B cell (primary cell): Measurements from ENCODE around the gene TOP2B. TPM values are rescaled to one million over a fixed set of nuclear protein-coding genes. Genes with fewer than 3 reads are reported as not detected.

Source experiments
- ATAC-seq: fragments of 200-7000 bp; cut with Tn5 transposase; one replicate; pipeline ENCODE4 v1.10.0; 2021; ENCODE audit warnings: low read depth, mild to moderate bottlenecking, moderate number of reproducible peaks, moderate library complexity
- CTCF ChIA-PET: fragments of 350-600 bp; sonication (Branson Sonifier 250); formaldehyde crosslinking; loops from one replicate; lab custom pipeline; 2021; ENCODE audit warnings: antibody characterized with exemption, inconsistent platforms; lab: Charles Lee
- POLR2A ChIA-PET: fragments of 350-600 bp; sonication (Branson Sonifier 250); formaldehyde crosslinking; loops from one replicate; lab custom pipeline; 2021; ENCODE audit warnings: antibody characterized with exemption; lab: Charles Lee
- DNase-seq: peaks from one replicate; pipeline ENCODE4 v3.0.0; 2013
- H2AFZ ChIP-seq: 2 replicates; pipeline ENCODE4 v1.6.1; 2012; ENCODE audit warnings: mild to moderate bottlenecking, low read depth, low read length; ENCODE audit not compliant: insufficient read depth, poor library complexity, severe bottlenecking
- H3K27ac ChIP-seq, 2 donors: 1 replicate in 1 of 2; 2 replicates in 1 of 2; pipeline ENCODE4 v1.5.1; 2012 to 2013; ENCODE audit warnings: low read length in 2 of 2, mild to moderate bottlenecking in 2 of 2, moderate library complexity in 1 of 2
- H3K27me3 ChIP-seq, 4 experiments: fragments of 200-600 bp in 1 of 4; sonication (generic) in 1 of 4; replicated peaks in 1 of 4; 1 replicate in 2 of 4; 2 replicates in 2 of 4; pipeline versions ENCODE4 v1.6.1 to v1.7.0; 2013 to 2016; ENCODE audit warnings: low read length in 3 of 4, mild to moderate bottlenecking in 2 of 4, mixed read lengths in 1 of 4, moderate library complexity in 1 of 4; ENCODE audit not compliant: insufficient read depth in 4 of 4, control insufficient read depth in 3 of 4; ENCODE audit errors: control extremely low read depth in 1 of 4
- H3K36me3 ChIP-seq, 2 experiments: replicated peaks in 1 of 2; 1 replicate in 1 of 2; 2 replicates in 1 of 2; pipeline versions ENCODE4 v1.6.1 to v1.7.1; 2013; ENCODE audit warnings: low read length in 1 of 2; ENCODE audit not compliant: insufficient read depth in 2 of 2, control insufficient read depth in 1 of 2; ENCODE audit errors: control extremely low read depth in 1 of 2, extremely low read depth in 1 of 2
- H3K4me1 ChIP-seq, 2 donors: fragments of 200-600 bp in 1 of 2; sonication (generic) in 1 of 2; 1 replicate in 1 of 2; 2 replicates in 1 of 2; pipeline versions ENCODE4 v1.5.1 to v1.6.1; 2013 to 2017; ENCODE audit warnings: low read length in 2 of 2; ENCODE audit not compliant: control insufficient read depth in 2 of 2, insufficient read depth in 2 of 2
- H3K4me2 ChIP-seq: replicated peaks from 2 replicates; pipeline ENCODE3; 2012; ENCODE audit warnings: mild to moderate bottlenecking, low read depth, low read length; ENCODE audit not compliant: poor library complexity, severe bottlenecking
- H3K4me3 ChIP-seq, 5 experiments: fragments of 200-600 bp in 1 of 5; sonication (generic) in 1 of 5; 1 replicate in 3 of 5; 2 replicates in 2 of 5; pipeline versions ENCODE4 v1.5.1 to v1.7.0; 2011 to 2016; ENCODE audit warnings: low read length in 4 of 5, mild to moderate bottlenecking in 4 of 5, low read depth in 2 of 5, control low read depth in 1 of 5, moderate library complexity in 1 of 5; ENCODE audit not compliant: insufficient read depth in 1 of 5; ENCODE audit errors: control extremely low read depth in 1 of 5, extremely low read depth in 1 of 5
- H3K79me2 ChIP-seq: fragments of 200-600 bp; sonication (generic); one replicate; pipeline ENCODE4 v1.6.0; 2016; ENCODE audit warnings: low read length; ENCODE audit not compliant: control insufficient read depth, insufficient read depth
- H3K9ac ChIP-seq: fragments of 200-600 bp; sonication (generic); 2 replicates; pipeline ENCODE4 v1.6.1; 2017; ENCODE audit warnings: mild to moderate bottlenecking, low read length, moderate library complexity
- H3K9me3 ChIP-seq, 3 donors: one replicate each; pipeline versions ENCODE4 v1.6.1 to v1.7.1; 2013; ENCODE audit warnings: low read length in 2 of 3; ENCODE audit not compliant: control insufficient read depth in 2 of 3, insufficient read depth in 1 of 3; ENCODE audit errors: control extremely low read depth in 1 of 3
- H4K20me1 ChIP-seq: 2 replicates; pipeline ENCODE4 v1.6.0; 2012; ENCODE audit warnings: mild to moderate bottlenecking, low read length; ENCODE audit not compliant: insufficient read depth, control insufficient read depth, poor library complexity, severe bottlenecking
- H3K27ac Mint-ChIP-seq: one replicate; pipeline ENCODE4 v1.8.0; 2021; ENCODE audit warnings: mixed read lengths
- H3K27me3 Mint-ChIP-seq: one replicate; pipeline ENCODE4 v1.8.0; 2021; ENCODE audit warnings: mixed read lengths
- H3K4me1 Mint-ChIP-seq: one replicate; pipeline ENCODE4 v1.8.0; 2021; ENCODE audit warnings: mixed read lengths
- H3K4me3 Mint-ChIP-seq: one replicate; pipeline ENCODE4 v1.8.0; 2021; ENCODE audit warnings: mixed read lengths
- H3K9me3 Mint-ChIP-seq: one replicate; pipeline ENCODE4 v1.8.0; 2022; ENCODE audit warnings: mixed read lengths; ENCODE audit not compliant: insufficient read depth
- CTCF ChIP-seq: fragments of 200-600 bp; IDR thresholded peaks from one replicate; pipeline ENCODE4 v1.8.0; 2022; ENCODE audit warnings: antibody characterized with exemption, mild to moderate bottlenecking
- EZH2 ChIP-seq: IDR thresholded peaks from 2 replicates; pipeline ENCODE4 v1.6.1; 2012; ENCODE audit warnings: borderline replicate concordance, low read depth, mild to moderate bottlenecking, moderate library complexity, low read length; ENCODE audit not compliant: insufficient read depth, poor library complexity, severe bottlenecking
- WGBS: methylation state at CpG from one replicate; pipeline ENCODE4 v1.1.5; 2013; ENCODE audit warnings: missing lambda C conversion rate; ENCODE audit not compliant: insufficient coverage; 5-methylcytosine and 5-hydroxymethylcytosine counted together
- intact Hi-C: fragments of 100-400 bp; cut with micrococcal nuclease; formaldehyde crosslinking; loops from one replicate; pipeline ENCODE4 v1.10.0; 2022
- polyA plus RNA-seq: library from polyadenylated mRNA; depleted of rRNA; stranded (reverse); fragments of >200 nt; gene quantifications from 2 replicates; pipeline ENCODE4 v1.2.3, GENCODE V29; 2012
- total RNA-seq, 2 donors: library from RNA; stranded (reverse); fragments of 120-200 nt in 1 of 2; gene quantifications; 1 replicate in 1 of 2; 2 replicates in 1 of 2; pipeline versions ENCODE4 v1.2.3 to v1.2.4, GENCODE V29; 2013 to 2022

TOP2B gene
- total and polyA plus RNA-seq, 2 donors (not counting 1 experiment from before 2014, with no cell fraction given) = 22.2 to 149 TPM

GRCh38 chr3:25573386-25574171 lies 91.1 kb downstream of the TOP2B start:
- no peak for ATAC-seq
- Mint-ChIP-seq H3K4me1 (no peaks in the 10 kb centered on the region), H3K4me3 (no peak overlapping the region), H3K9me3 (no peaks in the 10 kb centered on the region), H3K27me3 (peaks cover 14% of the 10 kb centered on the region), H3K27ac (no peak overlapping the region)
- no peak overlapping the region for H2AFZ ChIP-seq
- no peaks in the 10 kb centered on the region for H3K4me1 ChIP-seq
- H3K27me3 ChIP-seq = no peaks in the 10 kb centered on the region
- WGBS = 94% methylated on average over 12 of the region's 19 CpGs
- H3K4me2 ChIP-seq = no peak overlapping the region
- no peaks in the 10 kb centered on the region for H4K20me1 ChIP-seq
- TF ChIP-seq EZH2 (no peak), CTCF (no peak)
- H3K36me3 ChIP-seq = no peaks in the 10 kb centered on the region
- intact Hi-C loops = no loop called here
- ChIA-PET CTCF (no interaction called here), POLR2A (no interaction called here)
- no peak overlapping the region for H3K4me3 ChIP-seq
- no peak overlapping the region for H3K9ac ChIP-seq
- no peaks in the 10 kb centered on the region for H3K79me2 ChIP-seq
- no peaks in the 10 kb centered on the region for H3K9me3 ChIP-seq
- no peak overlapping the region for H3K27ac ChIP-seq
- DNase-seq = no peak

- H2AFZ ChIP-seq = no peak overlapping the region
- no peak overlapping the region for H3K4me3 ChIP-seq
- ATAC-seq = no peak
- H3K4me2 ChIP-seq = no peak overlapping the region
- POLR2A ChIA-PET = no interaction called here
- no peak overlapping the region for H3K27ac Mint-ChIP-seq
- DNase-seq = no peak
- no peaks in the 10 kb centered on the region for H3K36me3 ChIP-seq
- no peaks in the 10 kb centered on the region for H3K79me2 ChIP-seq
- H3K27me3 Mint-ChIP-seq = peaks cover 8% of the 10 kb centered on the region
- no peaks in the 10 kb centered on the region for H3K27me3 ChIP-seq
- no peaks in the 10 kb centered on the region for H3K4me1 ChIP-seq
- intact Hi-C loops = no loop called here
- no peak for TF ChIP-seq EZH2
- TF ChIP-seq CTCF = no peak
- no peaks in the 10 kb centered on the region for H3K4me1 Mint-ChIP-seq
- WGBS = 84% methylated on average over 14 of the region's 14 CpGs
- H4K20me1 ChIP-seq = no peaks in the 10 kb centered on the region
- no peak overlapping the region for H3K27ac ChIP-seq
- no peaks in the 10 kb centered on the region for H3K9me3 Mint-ChIP-seq
- no peak overlapping the region for H3K9ac ChIP-seq
- H3K9me3 ChIP-seq = no peaks in the 10 kb centered on the region
- H3K4me3 Mint-ChIP-seq = no peak overlapping the region
- CTCF ChIA-PET = no interaction called here
Measured at GRCh38 chr3:25572919-25573385, 91.8 kb downstream of the TOP2B start.
